IPS-11a (cell line): ENCODE results near the gene OR7A5.
"Not testable (repeated sequence)": the region's sequence is repeated elsewhere in the genome, so short reads cannot be mapped to it uniquely, and the experiment has no call there.

Experiments
- H3K4me3 ChIP-seq: one replicate; pipeline ENCODE4 v1.5.1; 2013; ENCODE audit warnings: low read depth, low read length, control low read depth

Gene OR7A5

DNA sequence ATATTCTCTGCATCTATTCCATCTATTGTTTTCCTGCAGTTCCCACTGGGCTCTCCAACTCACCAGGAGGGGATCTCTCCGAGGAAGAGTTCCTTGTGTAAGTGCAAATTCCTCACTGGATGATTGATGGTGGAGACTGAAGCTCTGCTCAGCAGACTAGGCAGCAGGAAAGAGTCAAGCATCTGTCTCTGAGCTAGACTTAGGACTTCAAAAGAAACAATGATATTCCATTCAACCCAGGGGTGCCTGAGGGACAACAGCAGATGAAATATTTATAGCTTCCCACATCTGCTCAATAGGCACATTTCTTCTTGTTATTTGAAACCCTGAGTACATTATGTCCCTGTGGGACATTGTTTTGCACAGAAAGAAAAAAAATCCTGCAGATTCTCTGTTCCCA lies at the start of gene OR7A5, which contains the start of gene OR7C1:
Gene OR7A5 (minus strand): TSS at position 175 of the 400 bp plus-strand sequence. CDS start 6,944 bp downstream, outside the sequence.
Gene OR7C1 (minus strand): TSS at position 175 of the 400 bp plus-strand sequence. CDS start 35,049 bp downstream, outside the sequence.
- H3K4me3 ChIP-seq, result no peak within 1 kb of the TSS

DNA sequence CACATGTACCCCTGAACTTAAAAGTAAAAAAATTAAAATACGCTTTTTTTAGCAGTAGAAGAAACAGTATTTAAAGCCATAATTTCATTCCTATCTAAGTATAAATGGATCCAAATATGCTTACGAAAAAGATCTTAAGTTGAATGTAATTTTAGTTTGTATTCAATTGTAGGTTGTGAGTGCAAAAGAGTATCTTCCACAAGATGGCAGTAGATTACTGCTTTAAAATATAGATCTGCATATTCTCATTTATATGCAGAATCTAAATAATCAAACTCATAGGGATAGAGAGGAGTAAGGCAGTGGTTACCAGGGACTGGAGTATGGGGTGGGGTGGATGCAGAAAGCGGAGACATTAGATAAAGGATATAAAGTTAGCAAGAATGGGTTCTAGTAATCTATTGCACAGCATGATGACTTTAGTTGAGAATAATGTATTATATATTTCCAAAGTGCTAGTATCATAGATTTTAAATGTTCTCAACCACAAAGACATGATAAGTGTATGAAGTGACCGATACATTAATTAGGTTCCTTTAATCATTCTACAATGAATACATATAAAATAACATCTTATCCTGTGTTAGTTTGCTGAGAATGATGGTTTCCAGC lies 36.7 kb upstream of the OR7A5 start:
- no peak overlapping the region for H3K4me3 ChIP-seq

DNA sequence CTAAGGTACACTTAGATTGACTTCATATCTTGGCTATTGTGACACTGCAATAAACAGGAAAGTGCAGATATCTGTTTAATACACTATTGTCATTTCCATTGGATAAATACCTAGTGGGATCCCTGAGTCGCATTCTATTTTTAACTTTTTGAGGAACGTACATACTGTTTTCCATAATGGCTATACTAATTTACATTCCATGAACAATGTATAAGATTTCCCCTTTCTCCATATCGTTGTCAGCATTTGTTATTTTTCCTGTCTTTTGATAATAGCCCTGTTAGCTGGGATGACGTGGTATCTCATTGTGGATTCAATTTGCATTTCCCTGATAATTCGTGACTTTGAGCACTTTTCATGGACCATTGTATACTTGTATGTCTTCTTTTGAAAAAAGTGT lies 33.5 kb upstream of the OR7A5 start:
- no peak overlapping the region for H3K4me3 ChIP-seq

DNA sequence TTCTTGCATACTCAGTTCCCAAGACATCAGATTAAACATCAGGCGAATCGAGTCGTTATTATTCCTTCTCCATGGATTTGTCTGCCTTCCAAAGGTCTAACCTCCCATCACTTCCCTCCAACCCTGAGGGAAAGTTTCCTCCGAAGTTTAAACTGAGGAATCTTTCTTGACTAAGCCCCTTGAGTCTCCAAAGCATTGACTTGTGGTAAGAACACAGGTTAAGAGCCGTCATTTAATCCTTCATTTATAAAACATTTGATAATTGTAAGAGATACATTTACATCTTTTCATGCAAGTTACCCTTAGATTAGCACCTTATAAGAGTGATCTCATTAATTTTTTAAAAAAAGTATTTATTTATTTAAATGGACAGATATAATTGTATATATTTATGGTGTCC lies 13.8 kb upstream of the OR7A5 start, which contains the start of gene OR7A10:
Gene OR7A10 (minus strand): TSS at position 101 of the 400 bp plus-strand sequence. CDS start 7,045 bp downstream, outside the sequence.
- no peak within 1 kb of the TSS for H3K4me3 ChIP-seq

DNA sequence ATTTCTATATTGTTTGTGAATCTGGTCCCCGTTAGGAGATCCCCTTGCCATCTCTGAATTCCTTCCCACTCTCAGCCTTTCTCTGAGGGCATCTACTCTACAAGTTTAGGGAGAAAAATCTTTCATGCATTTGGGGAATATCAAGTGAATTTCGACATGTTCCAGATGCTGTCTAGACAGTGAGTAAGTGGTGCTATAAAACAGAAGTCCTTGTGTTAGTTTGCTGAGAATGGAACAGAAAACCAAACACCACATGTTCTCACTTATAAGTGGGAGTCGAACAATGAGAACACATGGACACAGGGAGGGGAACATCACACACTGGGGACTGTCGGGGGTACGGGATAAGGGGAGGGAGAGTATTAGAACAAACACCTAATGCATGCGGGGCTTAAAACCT lies 8.6 kb upstream of the OR7A5 start:
- H3K4me3 ChIP-seq, result no peak overlapping the region

DNA sequence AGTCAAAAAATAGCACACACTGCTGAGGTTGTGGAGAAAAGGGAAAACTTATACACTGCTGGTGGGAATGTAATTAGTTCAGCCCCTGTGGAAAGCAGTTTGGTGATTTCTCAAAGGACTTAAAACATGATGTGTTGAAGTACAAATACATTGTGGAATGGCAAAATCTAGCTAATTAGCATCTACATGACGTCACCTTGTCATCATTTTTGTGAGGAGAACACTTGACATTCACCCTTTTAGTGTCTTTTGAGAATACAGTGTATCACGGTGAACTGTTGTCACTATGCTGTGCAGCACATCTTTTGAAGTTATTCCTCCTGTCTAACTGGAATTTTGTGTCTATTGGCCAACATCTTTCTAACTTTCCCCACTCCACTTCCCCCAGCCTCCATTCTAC lies 8.2 kb upstream of the OR7A5 start:
- H3K4me3 ChIP-seq, result no peak overlapping the region

DNA sequence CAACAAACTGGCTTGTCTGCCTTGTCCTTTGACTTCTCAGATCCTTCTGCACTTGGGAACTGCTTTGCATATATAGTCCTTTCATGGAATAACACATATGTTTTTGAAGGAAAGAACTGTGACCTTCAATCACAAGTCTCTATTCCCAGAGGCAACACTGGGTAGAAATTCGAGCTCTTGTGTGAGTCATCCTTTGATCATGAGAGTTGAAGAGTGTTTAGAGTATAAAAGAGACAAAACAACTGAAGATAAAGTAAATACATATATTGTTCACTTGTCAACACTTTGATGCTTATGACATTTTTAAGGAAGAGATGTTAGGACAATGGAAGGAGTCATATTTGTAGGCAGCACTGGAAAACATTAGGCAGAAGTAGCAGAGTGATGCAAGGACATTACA lies 5.2 kb upstream of the OR7A5 start:
- H3K4me3 ChIP-seq, result no peak overlapping the region

DNA sequence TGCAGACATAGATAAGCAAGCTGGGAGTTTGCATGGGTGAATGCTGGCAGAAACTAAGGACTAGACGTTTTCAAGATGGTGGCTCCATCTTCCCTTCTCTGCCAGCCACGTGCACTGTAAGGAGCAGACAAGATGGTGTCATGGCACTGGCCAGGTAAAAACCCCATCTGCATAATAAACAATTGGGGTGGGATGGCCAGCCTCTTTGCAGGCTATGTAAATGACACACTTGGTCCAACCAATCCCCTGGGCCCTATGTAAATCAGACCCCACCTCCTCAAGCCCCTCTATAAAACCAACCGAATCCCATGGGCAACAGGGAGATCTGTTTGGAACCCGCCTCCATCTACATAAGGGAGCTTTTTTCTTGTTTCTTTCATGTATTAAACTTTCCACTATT lies 2.4 kb upstream of the OR7A5 start:
- no peak overlapping the region for H3K4me3 ChIP-seq

DNA sequence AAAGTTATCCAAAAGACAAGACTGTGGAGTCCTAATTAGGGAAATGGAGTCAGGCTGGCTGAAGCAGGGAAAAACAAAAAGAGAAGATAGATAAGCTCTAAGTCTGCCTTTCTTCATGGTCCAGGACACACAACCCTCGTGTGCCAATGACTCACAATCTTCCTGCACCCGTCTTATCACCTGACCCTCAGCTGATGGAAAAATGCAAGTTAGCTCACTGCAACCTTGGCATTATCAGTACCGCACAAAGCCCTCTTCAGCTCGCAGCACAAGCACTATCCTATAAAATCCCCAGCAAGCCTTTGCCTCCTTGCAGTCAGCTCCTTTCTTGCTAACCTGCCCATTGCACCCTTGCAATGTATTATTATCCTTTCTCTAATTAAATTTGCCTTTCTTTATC lies 4.3 kb downstream of the OR7A5 start:
- no peak overlapping the region for H3K4me3 ChIP-seq

DNA sequence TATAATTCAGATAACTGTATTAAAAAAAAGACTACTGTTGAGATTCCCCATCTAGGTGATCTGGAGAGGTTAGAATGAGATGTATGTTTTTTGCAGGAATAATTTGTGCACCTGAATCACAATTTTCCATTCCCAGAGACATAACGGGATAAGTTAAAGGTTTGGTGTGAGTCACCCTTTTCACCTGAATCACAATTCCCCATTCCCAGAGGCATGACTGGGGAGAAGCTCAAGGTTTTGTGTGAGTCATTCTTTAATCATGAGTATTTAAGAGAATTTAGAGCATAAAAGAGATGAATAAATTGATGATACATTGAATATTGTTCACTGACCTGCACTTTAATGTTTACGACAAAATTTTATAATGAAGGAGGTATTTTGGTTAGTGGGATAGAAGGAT lies 9.0 kb downstream of the OR7A5 start:
- no peak overlapping the region for H3K4me3 ChIP-seq

DNA sequence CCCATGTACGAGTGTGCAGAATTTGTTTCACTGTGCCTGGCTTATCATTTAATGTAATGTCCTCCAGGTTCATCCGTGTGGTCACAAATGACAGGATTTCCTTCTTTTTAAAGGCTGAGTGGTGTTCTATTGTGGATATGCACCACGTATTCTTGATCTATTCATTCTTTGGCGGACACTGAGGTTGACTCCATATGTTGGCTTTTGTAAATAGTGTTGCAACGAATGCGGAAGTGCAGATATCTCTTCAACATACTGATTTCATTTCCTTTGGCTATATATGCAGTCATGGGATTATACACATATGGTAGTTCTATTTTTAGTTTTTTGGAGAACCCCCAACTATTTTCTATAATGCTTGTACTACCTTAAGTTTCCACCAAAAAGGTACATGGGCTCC lies 13.0 kb downstream of the OR7A5 start:
- H3K4me3 ChIP-seq, result no peak overlapping the region

DNA sequence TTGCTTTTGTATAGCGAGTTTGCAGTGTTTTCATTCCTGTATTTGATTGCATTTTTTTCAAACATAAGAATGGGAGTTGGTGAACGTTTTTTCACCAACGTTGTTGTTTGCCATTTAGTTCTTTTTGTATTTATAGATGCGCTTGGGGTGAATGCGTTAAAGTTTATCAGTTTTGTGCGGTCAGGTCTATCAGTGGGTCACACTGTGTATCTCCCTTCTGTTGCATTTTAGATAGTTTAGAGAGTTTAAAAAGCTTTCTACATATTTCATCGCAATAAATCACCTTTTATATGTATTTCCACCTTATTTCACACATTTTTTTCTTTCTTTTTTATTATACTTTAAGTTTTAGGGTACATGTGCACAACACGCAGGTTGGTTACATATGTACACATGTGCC lies 16.4 kb downstream of the OR7A5 start:
- no peak overlapping the region for H3K4me3 ChIP-seq

DNA sequence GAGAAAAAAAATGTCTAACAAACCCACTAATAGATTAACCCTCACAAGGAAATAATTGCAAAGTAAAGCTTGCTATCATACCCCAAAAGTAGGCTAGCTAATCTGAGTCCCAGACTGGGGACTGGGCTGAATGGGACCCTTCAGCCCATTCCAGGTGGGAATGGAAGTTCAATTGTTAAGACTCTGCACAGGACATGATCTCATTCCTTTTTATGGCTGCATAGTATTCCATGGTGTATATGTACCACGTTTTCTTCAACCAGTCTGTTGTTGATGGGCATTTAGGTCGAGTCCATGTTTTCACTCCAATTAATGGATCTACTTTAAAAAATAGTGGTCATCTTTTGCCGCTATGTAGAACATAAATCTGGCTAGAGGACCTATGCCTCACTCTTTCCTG lies 17.9 kb downstream of the OR7A5 start:
- H3K4me3 ChIP-seq, result no peak overlapping the region

DNA sequence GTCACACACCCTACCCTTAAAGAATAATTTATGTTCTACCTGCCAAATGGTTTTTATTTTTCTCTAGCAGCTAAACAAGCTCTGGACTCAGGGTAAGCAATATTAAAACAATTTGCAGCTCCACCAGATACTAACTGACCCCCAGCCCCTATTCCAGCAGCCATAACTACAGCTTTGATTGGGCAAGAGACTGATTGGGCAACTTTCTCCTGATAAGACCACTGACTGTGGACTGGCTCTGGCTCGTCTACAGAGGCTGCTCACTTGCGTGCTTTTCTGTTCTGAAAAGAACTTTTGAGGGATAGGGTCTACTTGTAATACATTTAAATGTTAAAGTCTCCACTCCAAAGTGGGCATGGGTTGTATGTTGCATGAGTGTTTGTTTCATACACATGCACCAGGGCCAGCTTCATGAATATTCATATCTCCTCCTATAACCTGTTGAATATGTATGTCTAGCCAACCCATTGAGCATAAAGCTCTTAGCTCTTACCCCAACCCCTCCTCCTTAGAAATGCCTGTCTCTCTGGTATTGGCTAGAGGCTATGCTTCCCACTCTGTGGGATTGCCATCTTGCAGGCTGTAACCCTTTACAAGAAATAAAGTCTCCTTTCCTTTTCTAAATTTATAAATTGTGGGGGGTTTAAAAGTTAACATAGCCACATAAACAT lies 19.9 kb downstream of the OR7A5 start:
- H3K4me3 ChIP-seq, result no peak overlapping the region

DNA sequence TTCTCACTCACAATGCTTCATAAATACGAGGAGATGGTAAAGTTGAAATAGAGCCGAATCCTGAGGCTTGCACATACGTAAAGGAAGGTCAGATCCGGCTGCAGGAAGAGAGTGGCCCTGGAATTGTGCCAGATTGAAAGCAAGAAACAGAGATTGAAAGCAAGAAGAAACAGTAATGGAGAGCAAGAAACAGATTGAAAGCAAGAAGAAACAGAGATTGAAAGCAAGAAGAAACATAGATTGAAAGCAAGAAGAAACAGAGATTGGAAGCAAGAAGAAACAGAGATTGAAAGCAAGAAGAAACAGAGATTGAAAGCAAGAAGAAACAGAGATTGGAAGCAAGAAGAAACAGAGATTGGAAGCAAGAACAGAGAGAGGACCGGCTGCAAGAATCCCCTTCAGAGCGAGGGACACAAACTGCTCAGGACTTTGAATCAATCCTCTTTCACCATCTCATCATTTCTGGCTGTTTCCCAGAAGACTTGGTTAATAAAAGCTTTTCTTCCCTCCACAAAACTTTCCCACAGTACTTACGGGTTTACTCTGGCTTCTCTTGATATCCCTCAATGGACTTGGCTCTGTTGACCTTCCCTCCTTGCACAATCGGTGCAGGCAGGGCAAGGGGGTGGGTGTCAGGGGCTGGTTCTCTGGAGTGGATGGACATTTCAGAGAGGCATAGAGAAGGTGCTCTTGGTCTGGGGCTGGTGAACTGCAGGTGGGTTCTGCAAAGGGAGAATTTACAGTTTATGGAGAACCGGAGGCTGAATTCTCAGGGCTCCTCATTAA lies 25.5 kb downstream of the OR7A5 start:
- H3K4me3 ChIP-seq, result no peak overlapping the region

DNA sequence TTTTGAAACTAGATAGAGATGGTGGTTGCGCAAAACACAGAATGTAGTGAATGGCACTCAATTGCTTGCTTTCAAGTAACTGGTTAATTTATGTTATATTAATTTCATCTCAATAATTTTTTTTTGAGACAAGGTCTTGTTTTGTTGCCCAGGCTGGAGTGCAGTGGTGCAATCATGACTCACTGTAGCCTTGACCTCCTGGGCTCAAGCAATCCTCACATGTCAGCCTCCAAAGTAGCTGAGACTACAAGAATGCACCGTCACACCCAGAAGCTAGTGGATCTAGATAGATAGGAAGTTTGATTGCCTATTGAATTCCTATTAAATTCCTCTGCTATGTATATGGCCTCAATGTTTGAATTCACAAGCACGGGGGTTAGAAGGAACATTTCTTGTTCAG lies 30.2 kb downstream of the OR7A5 start:
- no peak overlapping the region for H3K4me3 ChIP-seq

DNA sequence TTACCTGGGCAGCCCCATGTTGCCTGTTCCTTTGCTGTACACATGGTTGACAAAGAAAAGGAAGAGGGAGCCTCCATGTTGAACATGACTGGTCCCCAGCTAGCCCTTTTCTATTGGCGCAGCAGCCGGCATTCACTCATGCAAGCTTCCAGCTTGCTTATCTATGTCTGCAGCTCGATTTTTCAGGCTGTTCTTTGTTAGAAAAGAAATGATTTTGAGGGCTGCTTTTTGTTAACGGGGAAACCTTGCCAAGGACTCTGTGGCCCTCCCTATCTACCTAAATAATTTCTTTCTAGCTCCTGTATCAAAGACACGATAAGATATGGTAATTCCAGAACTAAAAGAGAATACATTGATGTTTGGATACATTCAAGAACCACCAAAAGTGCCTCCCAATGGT lies 36.2 kb downstream of the OR7A5 start:
- no peak overlapping the region for H3K4me3 ChIP-seq

DNA sequence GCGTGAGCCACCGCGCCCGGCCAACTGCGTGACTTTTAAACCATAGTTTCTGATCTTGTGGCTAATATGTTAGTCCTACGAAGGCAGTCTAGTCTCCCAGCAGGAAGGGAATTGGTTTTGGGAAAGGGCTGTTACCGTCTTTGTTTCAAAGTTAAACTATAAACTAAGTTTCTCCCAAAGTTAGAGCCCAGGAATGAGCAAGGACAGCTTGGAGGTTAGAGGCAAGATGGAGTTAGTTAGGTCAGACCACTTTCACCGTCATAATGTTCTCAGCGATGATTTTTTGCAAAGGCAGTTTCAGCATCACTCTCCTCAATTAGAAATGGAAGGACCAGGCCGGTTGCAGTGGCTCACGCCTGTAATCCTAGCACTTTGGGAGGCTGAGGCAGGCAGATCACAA lies 39.0 kb downstream of the OR7A5 start:
- H3K4me3 ChIP-seq, result no peak overlapping the region

DNA sequence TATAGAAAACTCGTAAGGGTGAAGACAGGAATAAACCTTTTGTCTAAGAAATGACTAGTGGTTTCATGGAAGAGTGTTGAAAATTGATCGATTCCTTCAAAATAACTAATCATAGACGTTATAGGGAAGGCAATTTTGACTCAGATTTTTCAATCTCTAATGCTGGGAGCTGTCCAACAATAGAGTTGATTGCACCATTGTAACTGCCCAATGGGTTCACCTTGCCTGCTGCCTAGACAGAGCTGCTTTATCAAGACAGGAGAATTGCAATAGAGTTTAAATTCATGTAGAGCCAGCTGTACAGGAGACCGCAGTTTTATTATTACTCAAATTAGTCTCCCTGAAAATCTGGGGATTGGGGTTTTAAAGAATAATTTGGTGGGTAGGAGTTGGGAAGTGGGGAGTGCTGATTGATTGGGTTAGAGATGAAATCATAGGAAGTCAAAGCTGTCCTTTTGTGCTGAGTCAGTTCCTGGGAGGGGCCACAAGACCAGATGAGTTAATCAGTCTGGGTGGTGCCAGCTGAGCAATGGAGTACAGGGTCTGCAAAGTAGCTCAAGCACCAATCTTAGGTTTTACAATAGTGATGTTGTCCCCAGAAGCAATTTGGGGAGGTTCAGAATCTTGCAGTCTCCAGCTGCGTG lies 39.8 kb downstream of the OR7A5 start:
- H3K4me3 ChIP-seq, result no peak overlapping the region

DNA sequence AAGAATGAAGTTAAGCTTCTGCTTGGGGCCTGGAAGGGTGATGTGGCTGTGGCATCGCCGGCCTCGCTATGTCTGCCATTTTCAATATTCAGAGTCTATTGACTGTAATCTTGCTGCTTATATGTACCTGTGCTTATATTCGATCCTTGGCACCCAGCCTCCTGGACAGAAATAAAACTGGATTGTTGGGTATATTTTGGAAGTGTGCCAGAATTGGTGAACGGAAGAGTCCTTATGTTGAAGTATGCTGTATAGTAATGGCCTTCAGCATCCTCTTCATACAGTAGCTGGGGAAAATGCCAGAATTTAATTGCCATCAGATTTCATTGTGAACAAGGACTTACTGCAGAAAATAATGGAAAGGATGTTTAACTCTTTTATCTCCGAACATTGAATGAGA lies 42.7 kb downstream of the OR7A5 start:
- H3K4me3 ChIP-seq, result not testable (repeated sequence)

DNA sequence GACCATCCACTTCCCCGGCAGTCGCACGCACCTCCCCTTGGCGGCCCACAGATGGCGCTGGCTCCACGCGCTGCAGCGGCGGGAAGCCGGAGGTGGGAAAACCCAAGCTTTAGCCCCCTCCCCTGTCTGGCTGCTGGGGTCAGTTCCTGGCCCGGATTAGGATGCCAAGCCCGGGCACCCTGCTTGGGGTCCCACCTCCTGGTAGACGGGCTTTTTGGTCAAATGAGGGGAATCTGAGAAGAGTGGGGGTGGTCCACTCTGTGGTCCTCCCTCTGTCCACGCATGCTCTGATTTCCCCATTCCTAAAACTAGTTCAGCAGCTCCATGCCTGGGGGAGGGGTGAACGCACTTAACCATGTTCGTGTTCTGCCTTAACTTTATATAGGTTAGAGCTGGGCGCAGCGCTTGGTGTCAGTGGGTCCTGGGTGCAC lies 48.5 kb downstream of the OR7A5 start:
- H3K4me3 ChIP-seq, result no peak overlapping the region
